ENCODE results near the gene SSTR5. TPM values are rescaled to one million over a fixed set of nuclear protein-coding genes. Genes with fewer than 3 reads are reported as not detected.

SSTR5 gene
- total and polyA plus RNA-seq, 10 of the 15 experiments (the other 5 are each of a cell fraction or from before 2014, with no cell fraction given), result not detected

GRCh38 chr16:1027501-1027815 lies 45.1 kb upstream of the SSTR5 start:
- BruUV-seq (replicated peaks), result no TSS peak
- Histone ChIP-seq H4K20me1 (ENCODE audit: control insufficient read depth, insufficient read depth) (no peaks in the 10 kb centered on the region), H3K9me3 (replicated peaks; ENCODE audit: control insufficient read depth, insufficient read depth, low read length) (no peaks in the 10 kb centered on the region), H3K79me2 (ENCODE audit: control insufficient read depth, insufficient read depth, low read length) (no peaks in the 10 kb centered on the region), H3K4me1 (ENCODE audit: control insufficient read depth, insufficient read depth, low read length) (no peaks in the 10 kb centered on the region), H3K36me3 (ENCODE audit: control insufficient read depth in 2 of 2, insufficient read depth in 2 of 2, low read length in 1 of 2) (no peaks in the 10 kb centered on the region), H3K9ac (ENCODE audit: control insufficient read depth, insufficient read depth, low read length) (no peak overlapping the region), H2AFZ (ENCODE audit: control insufficient read depth, low read depth, low read length) (no peak overlapping the region), H3K27me3 (replicated peaks in 1 of 2; ENCODE audit: control insufficient read depth in 2 of 2, insufficient read depth in 2 of 2, low read length in 1 of 2) (no peaks in the 10 kb centered on the region), H3K4me3 (no peak overlapping the region), H3K4me2 (ENCODE audit: control insufficient read depth, insufficient read depth) (no peak overlapping the region), H3K27ac (ENCODE audit: control insufficient read depth, insufficient read depth) (no peak overlapping the region)
- WGBS (ENCODE audit: insufficient coverage, insufficient replicate concordance, low lambda C conversion rate, missing lambda C conversion rate), result 55% methylated on average over 22 of the region's 22 CpGs
- FAIRE-seq (no peak), DNase-seq (ENCODE audit: low read depth, low spot score) (no peak), ATAC-seq (no peak)
- ChIA-PET CTCF (no interaction called here), POLR2A (no interaction called here), SMC1A (ENCODE audit: uncharacterized antibody, unreplicated experiment) (no interaction called here), RAD21 (ENCODE audit: unreplicated experiment) (no interaction called here)
- in situ Hi-C loops (cut with MboI), result no loop called here
- no peak for TF ChIP-seq ETV6 (conservative IDR thresholded peaks at IDR 0.05 in 1 of 2, IDR thresholded peaks at IDR 0.05 in 1 of 2; ENCODE audit: borderline replicate concordance in 1 of 2, low read depth in 1 of 2)
- no peak for TF ChIP-seq IKZF2 (IDR thresholded peaks at IDR 0.05)
- TF ChIP-seq ZNF217 (IDR thresholded peaks at IDR 0.05), result no peak
- TF ChIP-seq POLR2AphosphoS5 (IDR thresholded peaks at IDR 0.05; ENCODE audit: low read length), result no peak
- TF ChIP-seq EZH2 (IDR thresholded peaks at IDR 0.05; ENCODE audit: borderline replicate concordance, control insufficient read depth, low read depth, low read length), result no peak
- TF ChIP-seq STAT3 (IDR thresholded peaks at IDR 0.05; ENCODE audit: low read depth, low read length), result no peak
- no peak for TF ChIP-seq NBN (IDR thresholded peaks at IDR 0.05)
- TF ChIP-seq CTCF (IDR thresholded peaks at IDR 0.05 in 2 of 3, conservative IDR thresholded peaks at IDR 0.05 in 1 of 3; ENCODE audit: control insufficient read depth in 2 of 3, extremely low read depth in 1 of 3, insufficient read depth in 1 of 3, low read depth in 3 of 3, low read length in 3 of 3), result no peak
- no peak for TF ChIP-seq MEF2A (IDR thresholded peaks at IDR 0.05; ENCODE audit: insufficient read depth, low read depth, low read length)
- TF ChIP-seq ZNF24 (IDR thresholded peaks at IDR 0.05), result no peak
- no peak for TF ChIP-seq RFX5 (IDR thresholded peaks at IDR 0.05; ENCODE audit: low read depth, low read length)
- TF ChIP-seq ZNF592 (IDR thresholded peaks at IDR 0.05), result no peak
- TF ChIP-seq HCFC1 (IDR thresholded peaks at IDR 0.05; ENCODE audit: low read length), result no peak
- no peak for TF ChIP-seq WRNIP1 (IDR thresholded peaks at IDR 0.05; ENCODE audit: borderline replicate concordance, low read depth, low read length)
- no peak for TF ChIP-seq MTA3 (IDR thresholded peaks at IDR 0.05; ENCODE audit: borderline replicate concordance, low read length)
- no peak for TF ChIP-seq RAD21 (IDR thresholded peaks at IDR 0.05; ENCODE audit: insufficient read depth, low read depth, low read length)
- no peak for TF ChIP-seq NR2C1 (IDR thresholded peaks at IDR 0.05)
- TF ChIP-seq MYB (IDR thresholded peaks at IDR 0.05; ENCODE audit: borderline replicate concordance, low read depth, low read length), result no peak
- TF ChIP-seq TCF12 (IDR thresholded peaks at IDR 0.05; ENCODE audit: low read depth, low read length), result no peak
- no peak for TF ChIP-seq SP1 (IDR thresholded peaks at IDR 0.05; ENCODE audit: low read depth, low read length)
- intact Hi-C loops (cut with micrococcal nuclease; ENCODE audit: unreplicated experiment), result no loop called here

All from GM12878 (cell line).